ENCODE results near the gene CSRP2.

DNA sequence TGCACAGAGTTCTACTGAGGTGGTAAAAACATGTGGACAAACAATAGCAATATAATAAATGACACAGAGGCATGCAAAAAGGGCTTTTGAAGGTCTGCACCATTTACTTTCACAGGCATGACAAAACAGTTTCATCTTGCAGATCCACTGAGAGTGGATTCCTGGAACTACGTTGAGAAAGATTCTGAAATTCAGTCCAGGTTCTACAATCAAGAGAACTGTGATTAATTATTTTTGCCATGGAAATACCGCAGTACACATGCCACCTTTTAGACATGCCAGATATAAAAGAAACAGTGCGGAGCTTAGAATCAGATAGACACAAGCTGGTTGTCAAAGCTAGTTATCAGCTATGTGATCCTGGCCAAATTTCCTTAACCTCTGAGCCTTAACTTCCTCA is 4.8 kb downstream of the CSRP2 start:
- TF ChIP-seq, protein P1, sequence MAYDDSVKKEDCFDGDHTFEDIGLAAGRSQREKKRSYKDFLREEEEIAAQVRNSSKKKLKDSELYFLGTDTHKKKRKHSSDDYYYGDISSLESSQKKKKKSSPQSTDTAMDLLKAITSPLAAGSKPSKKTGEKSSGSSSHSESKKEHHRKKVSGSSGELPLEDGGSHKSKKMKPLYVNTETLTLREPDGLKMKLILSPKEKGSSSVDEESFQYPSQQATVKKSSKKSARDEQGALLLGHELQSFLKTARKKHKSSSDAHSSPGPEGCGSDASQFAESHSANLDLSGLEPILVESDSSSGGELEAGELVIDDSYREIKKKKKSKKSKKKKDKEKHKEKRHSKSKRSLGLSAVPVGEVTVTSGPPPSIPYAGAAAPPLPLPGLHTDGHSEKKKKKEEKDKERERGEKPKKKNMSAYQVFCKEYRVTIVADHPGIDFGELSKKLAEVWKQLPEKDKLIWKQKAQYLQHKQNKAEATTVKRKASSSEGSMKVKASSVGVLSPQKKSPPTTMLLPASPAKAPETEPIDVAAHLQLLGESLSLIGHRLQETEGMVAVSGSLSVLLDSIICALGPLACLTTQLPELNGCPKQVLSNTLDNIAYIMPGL (CRISPR knock-in tag; IDR thresholded peaks at IDR 0.05) = no peak
- TF ChIP-seq ZNF121 (CRISPR knock-in tag; IDR thresholded peaks at IDR 0.05) (no peak), ETV6 (CRISPR knock-in tag; IDR thresholded peaks at IDR 0.05) (no peak)
- TF ChIP-seq, protein P2, sequence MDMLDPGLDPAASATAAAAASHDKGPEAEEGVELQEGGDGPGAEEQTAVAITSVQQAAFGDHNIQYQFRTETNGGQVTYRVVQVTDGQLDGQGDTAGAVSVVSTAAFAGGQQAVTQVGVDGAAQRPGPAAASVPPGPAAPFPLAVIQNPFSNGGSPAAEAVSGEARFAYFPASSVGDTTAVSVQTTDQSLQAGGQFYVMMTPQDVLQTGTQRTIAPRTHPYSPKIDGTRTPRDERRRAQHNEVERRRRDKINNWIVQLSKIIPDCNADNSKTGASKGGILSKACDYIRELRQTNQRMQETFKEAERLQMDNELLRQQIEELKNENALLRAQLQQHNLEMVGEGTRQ (CRISPR knock-in tag; IDR thresholded peaks at IDR 0.05) = no peak

Data from WTC11 (cell line).